CD8-positive, alpha-beta memory T cell (primary cell): ENCODE results near the gene PDGFRB. TPM values are rescaled to one million over a fixed set of nuclear protein-coding genes. Genes with fewer than 3 reads are reported as not detected.

Source experiments
- CTCF ChIA-PET: fragments of 350-600 bp; sonication (Branson Sonifier 250); formaldehyde crosslinking; loops from one replicate; lab custom pipeline; 2021; ENCODE audit warnings: antibody characterized with exemption; lab: Charles Lee
- POLR2A ChIA-PET: fragments of 350-600 bp; sonication (Branson Sonifier 250); formaldehyde crosslinking; loops from one replicate; lab custom pipeline; 2021; ENCODE audit warnings: antibody characterized with exemption; lab: Charles Lee
- DNase-seq, 5 donors: peaks; one replicate each; pipeline versions ENCODE4 v3.0.0 to v3.0.0-alpha.2; 2020 to 2022; ENCODE audit warnings: mixed read lengths in 1 of 5
- H3K27ac ChIP-seq: one replicate; pipeline ENCODE4 v1.7.0; 2013; ENCODE audit warnings: low read depth, mild to moderate bottlenecking, low read length, moderate library complexity
- H3K27me3 ChIP-seq: 2 replicates; pipeline ENCODE4 v1.7.0; 2013; ENCODE audit warnings: low read length, mild to moderate bottlenecking; ENCODE audit not compliant: insufficient read depth, poor library complexity, severe bottlenecking
- H3K36me3 ChIP-seq: 2 replicates; pipeline ENCODE4 v1.7.0; 2013; ENCODE audit warnings: mild to moderate bottlenecking, low read length, moderate library complexity; ENCODE audit not compliant: insufficient read depth
- H3K4me1 ChIP-seq: 2 replicates; pipeline ENCODE4 v1.7.0; 2013; ENCODE audit warnings: mild to moderate bottlenecking, low read length, moderate library complexity; ENCODE audit not compliant: insufficient read depth
- H3K4me3 ChIP-seq: 2 replicates; pipeline ENCODE4 v1.7.0; 2013; ENCODE audit warnings: mild to moderate bottlenecking, low read length
- H3K9me3 ChIP-seq: 2 replicates; pipeline ENCODE4 v1.7.0; 2013; ENCODE audit warnings: mild to moderate bottlenecking, low read length
- H3K27ac Mint-ChIP-seq, 8 donors: one replicate each; pipeline ENCODE4 v1.8.0; 2020 to 2021; ENCODE audit warnings: mixed read lengths in 8 of 8, mild to moderate bottlenecking in 6 of 8, inconsistent platforms in 3 of 8, moderate library complexity in 3 of 8
- H3K27me3 Mint-ChIP-seq, 2 donors: one replicate each; pipeline ENCODE4 v1.8.0; 2020 to 2021; ENCODE audit warnings: mixed read lengths in 2 of 2, mild to moderate bottlenecking in 1 of 2, moderate library complexity in 1 of 2
- H3K36me3 Mint-ChIP-seq, 3 donors: one replicate each; pipeline ENCODE4 v1.8.0; 2020 to 2021; ENCODE audit warnings: mixed read lengths in 3 of 3, inconsistent platforms in 1 of 3, mild to moderate bottlenecking in 1 of 3
- H3K4me1 Mint-ChIP-seq, 3 donors: one replicate each; pipeline ENCODE4 v1.8.0; 2020 to 2021; ENCODE audit warnings: mixed read lengths in 3 of 3, inconsistent platforms in 1 of 3, mild to moderate bottlenecking in 1 of 3
- H3K4me3 Mint-ChIP-seq, 7 donors: one replicate each; pipeline ENCODE4 v1.8.0; 2020 to 2021; ENCODE audit warnings: mixed read lengths in 7 of 7, mild to moderate bottlenecking in 6 of 7, moderate library complexity in 4 of 7, inconsistent platforms in 2 of 7
- H3K9me3 Mint-ChIP-seq, 5 donors: one replicate each; pipeline ENCODE4 v1.8.0; 2020 to 2022; ENCODE audit warnings: mixed read lengths in 5 of 5, mild to moderate bottlenecking in 3 of 5, moderate library complexity in 2 of 5, inconsistent platforms in 1 of 5
- polyA plus RNA-seq: library from polyadenylated mRNA; unstranded; fragments of 300-500 nt; fragmentation: Illumina TruSeq; gene quantifications from one replicate; pipeline ENCODE4 v1.2.3, GENCODE V29; 2021
- total RNA-seq, 2 experiments: library from RNA; stranded (reverse); gene quantifications; one replicate each; pipeline ENCODE4 v1.2.3, GENCODE V29; 2021

The PDGFRB gene
- total and polyA plus RNA-seq, 3 experiments from 2014 or later = 0.66 to 2.0 (median 0.81) TPM

GRCh38 chr5:150114773-150115408, 40.8 kb downstream of the PDGFRB start:
- no peak overlapping the region for H3K27ac Mint-ChIP-seq
- Histone ChIP-seq H3K36me3 (no peaks in the 10 kb centered on the region), H3K9me3 (no peaks in the 10 kb centered on the region), H3K4me1 (no peaks in the 10 kb centered on the region), H3K27ac (no peak overlapping the region), H3K27me3 (no peaks in the 10 kb centered on the region), H3K4me3 (no peak overlapping the region)
- ChIA-PET POLR2A (no interaction called here), CTCF (no interaction called here)
- no peaks in the 10 kb centered on the region for H3K4me1 Mint-ChIP-seq
- no peak for DNase-seq
- H3K4me3 Mint-ChIP-seq = no peak overlapping the region
- H3K27me3 Mint-ChIP-seq = peaks cover 7 to 15% of the 10 kb centered on the region in 2 donors
- H3K9me3 Mint-ChIP-seq = no peaks in the 10 kb centered on the region
- peaks cover 0 to 1% (median 0%) of the 10 kb centered on the region in 3 donors for H3K36me3 Mint-ChIP-seq

- Mint-ChIP-seq H3K9me3 (no peaks in the 10 kb centered on the region), H3K36me3 (peaks cover 0 to 1% (median 0%) of the 10 kb centered on the region in 3 donors), H3K4me1 (no peaks in the 10 kb centered on the region), H3K27ac (no peak overlapping the region), H3K27me3 (peaks cover 5 to 18% of the 10 kb centered on the region in 2 donors), H3K4me3 (no peak overlapping the region)
- ChIA-PET CTCF (no interaction called here), POLR2A (no interaction called here)
- Histone ChIP-seq H3K4me3 (no peak overlapping the region), H3K36me3 (no peaks in the 10 kb centered on the region), H3K27ac (no peak overlapping the region), H3K9me3 (no peaks in the 10 kb centered on the region), H3K4me1 (no peaks in the 10 kb centered on the region), H3K27me3 (no peaks in the 10 kb centered on the region)
- DNase-seq = no peak
Measured at GRCh38 chr5:150114102-150114641, 41.5 kb downstream of the PDGFRB start.

- CTCF ChIA-PET = no interaction called here
- H3K9me3 Mint-ChIP-seq = no peaks in the 10 kb centered on the region
- Histone ChIP-seq H3K4me3 (no peak overlapping the region), H3K27me3 (no peaks in the 10 kb centered on the region), H3K27ac (no peak overlapping the region), H3K36me3 (no peaks in the 10 kb centered on the region), H3K4me1 (no peaks in the 10 kb centered on the region), H3K9me3 (no peaks in the 10 kb centered on the region)
- no peak for DNase-seq
- peaks cover 7 to 21% of the 10 kb centered on the region in 2 donors for H3K27me3 Mint-ChIP-seq
- no peaks in the 10 kb centered on the region for H3K4me1 Mint-ChIP-seq
- POLR2A ChIA-PET = no interaction called here
- peaks cover 0 to 1% (median 0%) of the 10 kb centered on the region in 3 donors for H3K36me3 Mint-ChIP-seq
- no peak overlapping the region for H3K4me3 Mint-ChIP-seq
- no peak overlapping the region for H3K27ac Mint-ChIP-seq
Measured at GRCh38 chr5:150113047-150113744, 42.4 kb downstream of the PDGFRB start.

GRCh38 chr5:150112201-150113046, 43.2 kb downstream of the PDGFRB start:
- H3K36me3 ChIP-seq = no peaks in the 10 kb centered on the region
- peaks cover 11 to 24% of the 10 kb centered on the region in 2 donors for H3K27me3 Mint-ChIP-seq
- H3K9me3 Mint-ChIP-seq = no peaks in the 10 kb centered on the region
- no peak for DNase-seq
- ChIA-PET POLR2A (no interaction called here), CTCF (no interaction called here)
- H3K4me3 ChIP-seq = no peak overlapping the region
- no peak overlapping the region for H3K27ac ChIP-seq
- peaks cover 0 to 1% (median 0%) of the 10 kb centered on the region in 3 donors for H3K36me3 Mint-ChIP-seq
- no peaks in the 10 kb centered on the region for H3K27me3 ChIP-seq
- no peaks in the 10 kb centered on the region for H3K4me1 ChIP-seq
- no peaks in the 10 kb centered on the region for H3K4me1 Mint-ChIP-seq
- H3K4me3 Mint-ChIP-seq = no peak overlapping the region
- H3K27ac Mint-ChIP-seq = peak overlapping the region in 2 of 8 donors; percentile 3 to 57
- no peaks in the 10 kb centered on the region for H3K9me3 ChIP-seq

- no peak overlapping the region for H3K27ac Mint-ChIP-seq
- CTCF ChIA-PET = no interaction called here
- Histone ChIP-seq H3K27me3 (no peaks in the 10 kb centered on the region), H3K36me3 (no peaks in the 10 kb centered on the region), H3K4me1 (no peaks in the 10 kb centered on the region), H3K9me3 (no peaks in the 10 kb centered on the region), H3K4me3 (no peak overlapping the region), H3K27ac (no peak overlapping the region)
- H3K36me3 Mint-ChIP-seq = peaks cover 0 to 1% (median 0%) of the 10 kb centered on the region in 3 donors
- H3K9me3 Mint-ChIP-seq = no peaks in the 10 kb centered on the region
- no peaks in the 10 kb centered on the region for H3K4me1 Mint-ChIP-seq
- POLR2A ChIA-PET = no interaction called here
- H3K4me3 Mint-ChIP-seq = no peak overlapping the region
- H3K27me3 Mint-ChIP-seq = peaks cover 11 to 27% of the 10 kb centered on the region in 2 donors
- DNase-seq = no peak
Measured at GRCh38 chr5:150111122-150111521, 44.5 kb downstream of the PDGFRB start.

- Histone ChIP-seq H3K4me1 (no peaks in the 10 kb centered on the region), H3K27me3 (no peaks in the 10 kb centered on the region), H3K36me3 (no peaks in the 10 kb centered on the region), H3K4me3 (no peak overlapping the region), H3K9me3 (no peaks in the 10 kb centered on the region), H3K27ac (no peak overlapping the region)
- ChIA-PET CTCF (no interaction called here), POLR2A (no interaction called here)
- H3K4me3 Mint-ChIP-seq = no peak overlapping the region
- peaks cover 11 to 27% of the 10 kb centered on the region in 2 donors for H3K27me3 Mint-ChIP-seq
- peaks cover 0 to 1% (median 0%) of the 10 kb centered on the region in 3 donors for H3K36me3 Mint-ChIP-seq
- DNase-seq = no peak
- H3K9me3 Mint-ChIP-seq = no peaks in the 10 kb centered on the region
- no peaks in the 10 kb centered on the region for H3K4me1 Mint-ChIP-seq
- no peak overlapping the region for H3K27ac Mint-ChIP-seq
Measured at GRCh38 chr5:150109921-150110320, 45.7 kb downstream of the PDGFRB start.

GRCh38 chr5:150108711-150109514, 46.7 kb downstream of the PDGFRB start:
- Histone ChIP-seq H3K4me1 (no peaks in the 10 kb centered on the region), H3K36me3 (no peaks in the 10 kb centered on the region), H3K27ac (no peak overlapping the region), H3K9me3 (no peaks in the 10 kb centered on the region), H3K27me3 (no peaks in the 10 kb centered on the region), H3K4me3 (no peak overlapping the region)
- Mint-ChIP-seq H3K9me3 (no peaks in the 10 kb centered on the region), H3K27me3 (peaks cover 11 to 27% of the 10 kb centered on the region in 2 donors), H3K4me3 (no peak overlapping the region), H3K4me1 (no peaks in the 10 kb centered on the region), H3K36me3 (peaks cover 0 to 1% (median 0%) of the 10 kb centered on the region in 3 donors), H3K27ac (peak overlapping the region in 1 of 8 donors; percentile 70)
- CTCF ChIA-PET = no interaction called here
- no peak for DNase-seq
- POLR2A ChIA-PET = no interaction called here
